PC-9 (cell line): ENCODE measurements around the gene NBEA. TPM values are rescaled to one million over a fixed set of nuclear protein-coding genes. Genes with fewer than 3 reads are reported as not detected.

Source experiments
- BruUV-seq: library from RNA; stranded (reverse); fragments of 400-500 nt; replicated peaks from 2 replicates; lab custom pipeline; 2021; lab: Mats Ljungman, UMichigan
- CTCF ChIA-PET: fragments of 300-600 bp; sonication (Branson Sonifier 250); formaldehyde crosslinking; loops from one replicate; lab custom pipeline; 2022; ENCODE audit warnings: antibody characterized with exemption; lab: Charles Lee
- POLR2A ChIA-PET: fragments of 300-600 bp; sonication (Branson Sonifier 250); formaldehyde crosslinking; loops from one replicate; lab custom pipeline; 2022; ENCODE audit warnings: antibody characterized with exemption; ENCODE audit not compliant: unreplicated experiment; lab: Charles Lee
- DNase-seq, 2 experiments: peaks; one replicate each; pipeline versions ENCODE4 v3.0.0 to v3.0.0-alpha.2; 2015 to 2022; ENCODE audit warnings: mixed read lengths in 1 of 2
- H2AFZ ChIP-seq: fragments of 200-600 bp; sonication (generic); 2 replicates; pipeline ENCODE4 v1.8.1; 2017; ENCODE audit warnings: antibody characterized with exemption
- H3F3A ChIP-seq: fragments of 200-600 bp; sonication (generic); 2 replicates; pipeline ENCODE4 v1.8.1; 2017; ENCODE audit warnings: antibody characterized with exemption, mild to moderate bottlenecking, low read depth; ENCODE audit not compliant: insufficient read depth
- H3K27ac ChIP-seq: fragments of 200-600 bp; sonication (generic); 2 replicates; pipeline ENCODE4 v1.6.1; 2016; ENCODE audit warnings: mixed run types
- H3K27me3 ChIP-seq: fragments of 200-600 bp; sonication (generic); 2 replicates; pipeline ENCODE4 v1.6.1; 2016; ENCODE audit warnings: low read depth, mixed run types; ENCODE audit not compliant: insufficient read depth
- H3K36me3 ChIP-seq: fragments of 200-600 bp; sonication (generic); 2 replicates; pipeline ENCODE4 v1.6.1; 2016; ENCODE audit warnings: low read depth, mixed run types
- H3K4me1 ChIP-seq: fragments of 200-600 bp; sonication (generic); replicated peaks from 2 replicates; pipeline ENCODE4 v1.6.1; 2016; ENCODE audit warnings: mixed run types; ENCODE audit not compliant: insufficient read depth
- H3K4me2 ChIP-seq: fragments of 200-600 bp; sonication (generic); 2 replicates; pipeline ENCODE4 v1.6.1; 2017; ENCODE audit warnings: mixed run types
- H3K4me3 ChIP-seq: fragments of 200-600 bp; sonication (generic); 2 replicates; pipeline ENCODE4 v1.6.1; 2016; ENCODE audit warnings: mixed run types
- H3K79me2 ChIP-seq: fragments of 200-600 bp; sonication (generic); 2 replicates; pipeline ENCODE4 v1.6.1; 2017; ENCODE audit warnings: low read depth, mixed run types
- H3K9me2 ChIP-seq: fragments of 200-600 bp; sonication (generic); 2 replicates; pipeline ENCODE4 v1.8.1; 2017; ENCODE audit warnings: mild to moderate bottlenecking; ENCODE audit not compliant: insufficient read depth
- H3K9me3 ChIP-seq: fragments of 200-600 bp; sonication (generic); 2 replicates; pipeline ENCODE4 v1.8.1; 2016; ENCODE audit warnings: low read depth; ENCODE audit not compliant: insufficient read depth
- H4K20me1 ChIP-seq: fragments of 200-600 bp; sonication (generic); 2 replicates; pipeline ENCODE4 v1.8.1; 2017; ENCODE audit not compliant: insufficient read depth
- CTCF ChIP-seq: fragments of 200-600 bp; sonication (generic); conservative IDR thresholded peaks from 2 replicates; pipeline ENCODE4 v1.6.1; 2017; ENCODE audit warnings: mixed run types, antibody characterized with exemption, mild to moderate bottlenecking, moderate library complexity
- EZH2 ChIP-seq: fragments of 200-600 bp; sonication (generic); IDR thresholded peaks from 2 replicates; pipeline ENCODE4 v1.8.0; 2017; ENCODE audit warnings: antibody characterized with exemption, low read depth
- intact Hi-C: fragments of 100-400 bp; cut with micrococcal nuclease; formaldehyde crosslinking; loops from one replicate; pipeline ENCODE4 v1.10.0; 2022; ENCODE audit not compliant: unreplicated experiment
- total RNA-seq: library from RNA; stranded (reverse); gene quantifications from 2 replicates; pipeline ENCODE4 v1.2.3, GENCODE V29; 2021

Gene NBEA
- total RNA-seq, 1 experiment from 2014 or later, result 4.0 TPM

DNA sequence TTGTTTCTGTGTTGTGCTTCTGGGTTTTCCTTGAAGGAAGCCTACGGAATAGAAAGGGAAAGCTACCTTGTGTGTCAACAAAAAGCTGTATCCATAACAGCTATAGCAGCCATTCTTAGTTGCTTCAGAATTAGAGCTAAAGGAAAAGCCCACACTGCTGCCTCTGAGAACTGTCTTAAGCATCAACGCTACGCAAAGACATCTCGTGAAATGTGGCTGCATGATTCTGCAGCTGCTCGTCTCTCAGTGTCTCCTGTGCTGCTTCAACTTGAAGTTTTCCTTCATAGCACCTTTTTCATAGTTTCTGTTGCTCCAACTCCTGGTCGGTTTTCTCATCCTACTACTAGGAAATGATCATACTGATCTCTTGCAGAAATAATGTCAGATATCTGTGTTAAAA, 675.4 kb downstream of the NBEA start:
- Histone ChIP-seq H2AFZ (no peak overlapping the region), H3K9me2 (no peaks in the 10 kb centered on the region), H3F3A (no peaks in the 10 kb centered on the region), H4K20me1 (no peaks in the 10 kb centered on the region), H3K36me3 (no peaks in the 10 kb centered on the region), H3K4me3 (no peak overlapping the region), H3K4me1 (no peaks in the 10 kb centered on the region), H3K79me2 (no peaks in the 10 kb centered on the region), H3K4me2 (no peak overlapping the region), H3K27ac (no peak overlapping the region), H3K27me3 (no peaks in the 10 kb centered on the region), H3K9me3 (no peaks in the 10 kb centered on the region)
- DNase-seq, result no peak
- TF ChIP-seq CTCF (no peak), EZH2 (no peak)
- CTCF ChIA-PET, result no interaction called here
- POLR2A ChIA-PET, result no interaction called here
- no TSS peak for BruUV-seq
- intact Hi-C loops, result no loop called here

DNA sequence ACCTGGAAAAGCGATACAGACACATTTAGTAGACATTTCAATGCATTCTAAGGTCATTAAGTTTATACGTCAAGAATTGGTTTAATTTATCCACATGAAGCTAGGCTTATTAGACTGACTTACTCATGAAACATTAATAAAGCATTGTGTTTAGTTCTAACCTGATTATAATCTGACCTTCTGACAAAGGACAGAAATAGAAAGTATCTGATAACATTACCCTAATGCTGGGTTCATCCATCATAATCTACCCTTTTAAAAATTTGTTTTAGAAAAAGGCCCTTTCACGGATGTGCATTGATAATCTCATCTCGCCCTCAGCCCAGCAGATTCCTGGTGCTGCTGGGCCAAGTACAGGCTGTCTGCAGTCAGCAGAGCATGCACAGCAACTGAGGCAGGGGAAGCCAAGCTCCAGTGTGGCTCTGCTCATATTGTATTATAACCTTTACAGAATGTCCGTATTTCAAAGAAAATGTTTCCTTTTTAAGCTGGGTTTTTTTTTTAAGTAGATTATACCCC, 676.6 kb downstream of the NBEA start:
- POLR2A ChIA-PET, result no interaction called here

DNA sequence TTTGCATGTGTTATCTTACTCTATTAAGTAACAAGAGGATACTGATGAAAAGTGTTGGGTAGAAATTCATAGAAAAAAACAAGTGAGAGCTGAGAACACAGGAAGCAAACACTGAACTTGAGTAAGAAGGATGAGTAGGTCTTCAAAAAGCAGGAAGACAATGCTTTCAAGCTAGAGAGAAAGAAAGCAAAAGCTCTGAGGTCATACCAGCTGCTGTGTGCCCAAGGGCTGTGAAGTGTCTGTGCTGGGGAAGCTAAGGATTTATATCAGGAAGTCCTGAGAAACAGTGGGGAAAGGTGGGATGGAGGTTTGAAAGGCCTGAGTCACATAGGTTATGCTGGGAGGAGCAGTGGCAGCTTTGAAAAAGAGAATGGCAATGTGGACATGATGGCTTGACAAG, 679.9 kb downstream of the NBEA start:
- TF ChIP-seq EZH2, result no peak
- TF ChIP-seq CTCF, result no peak
- no peaks in the 10 kb centered on the region; the same call in 1 of the 2 replicates for H3K9me2 ChIP-seq
- no peak overlapping the region for H3K4me2 ChIP-seq
- no peak overlapping the region for H2AFZ ChIP-seq
- H4K20me1 ChIP-seq, result no peaks in the 10 kb centered on the region
- H3K9me3 ChIP-seq, result no peaks in the 10 kb centered on the region
- ChIA-PET POLR2A (no interaction called here), CTCF (no interaction called here)
- no peak overlapping the region for H3K4me3 ChIP-seq
- H3K27me3 ChIP-seq, result no peaks in the 10 kb centered on the region
- intact Hi-C loops, result no loop called here
- no peaks in the 10 kb centered on the region for H3K79me2 ChIP-seq
- H3K36me3 ChIP-seq, result no peaks in the 10 kb centered on the region
- H3K27ac ChIP-seq, result no peak overlapping the region
- no peaks in the 10 kb centered on the region; the same call in 1 of the 2 replicates for H3F3A ChIP-seq
- no peaks in the 10 kb centered on the region for H3K4me1 ChIP-seq
- no TSS peak for BruUV-seq
- DNase-seq, result no peak

More for the DNA sequence above, 676.6 kb downstream of the NBEA start:
- no peak for TF ChIP-seq CTCF
- no peak for TF ChIP-seq EZH2
- H3K4me2 ChIP-seq, result no peak overlapping the region
- intact Hi-C loops, result no loop called here
- H3K36me3 ChIP-seq, result no peaks in the 10 kb centered on the region
- CTCF ChIA-PET, result no interaction called here
- no peaks in the 10 kb centered on the region for H3K4me1 ChIP-seq
- H3K27ac ChIP-seq, result no peak overlapping the region
- H4K20me1 ChIP-seq, result no peaks in the 10 kb centered on the region
- H3K79me2 ChIP-seq, result no peaks in the 10 kb centered on the region
- H3F3A ChIP-seq, result no peaks in the 10 kb centered on the region
- no TSS peak for BruUV-seq
- H3K27me3 ChIP-seq, result no peaks in the 10 kb centered on the region
- H3K4me3 ChIP-seq, result no peak overlapping the region
- no peaks in the 10 kb centered on the region; the same call in 1 of the 2 replicates for H3K9me2 ChIP-seq
- DNase-seq, result no peak
- H2AFZ ChIP-seq, result no peak overlapping the region
- H3K9me3 ChIP-seq, result no peaks in the 10 kb centered on the region
